C1 segment of cervical spinal cord (tissue), 14 donors: ENCODE measurements around the gene CBX8.

Experiments
- DNase-seq, 14 donors: peaks; one replicate each; lab custom pipeline; 2025; lab: John Stamatoyannopoulos, UW

The CBX8 gene

GRCh38 chr17:79794659-79795511, 2.0 kb downstream of the CBX8 start:
- DNase-seq = no peak

DNA sequence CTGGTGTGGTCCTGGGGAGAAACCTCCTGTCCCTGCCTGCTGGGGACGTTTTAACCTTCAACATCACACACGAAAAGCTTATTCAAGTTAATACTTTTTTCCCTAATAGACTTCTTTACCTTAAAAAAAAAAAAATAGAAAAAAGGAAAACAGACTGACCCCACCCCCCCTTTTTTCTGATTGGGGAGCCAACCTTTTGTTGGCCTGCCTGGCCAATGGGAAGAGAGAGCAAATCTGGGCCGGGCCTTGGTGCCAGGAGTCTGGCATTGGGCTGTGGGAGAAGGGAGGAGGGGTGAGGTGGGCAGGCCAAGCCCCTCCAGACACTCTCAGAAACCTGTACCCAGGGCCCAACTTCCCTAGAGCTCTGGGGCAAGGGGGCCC, 3.0 kb downstream of the CBX8 start:
- DNase-seq = peak in 1 of 14 donors; percentile 7

GRCh38 chr17:79792984-79793923, 3.6 kb downstream of the CBX8 start:
- no peak for DNase-seq

GRCh38 chr17:79792341-79792871, 4.5 kb downstream of the CBX8 start:
- no peak for DNase-seq

DNA sequence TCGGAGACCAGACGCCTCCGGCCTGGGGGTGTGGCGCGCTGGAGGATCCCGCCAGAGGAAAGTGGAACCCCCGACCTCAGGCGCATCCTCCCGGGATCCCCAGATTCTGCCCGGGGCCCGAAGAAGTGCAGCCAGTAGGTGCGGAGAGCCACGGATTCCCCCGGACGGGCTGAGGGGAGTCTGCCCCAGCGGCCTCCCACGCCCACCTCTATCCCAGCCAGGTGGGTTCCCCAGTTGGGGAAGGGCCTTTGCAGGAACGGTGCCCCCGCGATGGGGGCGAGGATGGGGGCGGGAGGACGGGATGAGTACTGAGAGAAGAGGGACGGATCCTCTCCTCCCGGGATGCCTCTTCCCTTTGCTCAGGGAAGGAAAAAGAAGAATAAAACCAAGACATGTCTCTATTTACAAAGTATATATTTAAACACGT, 5.1 kb downstream of the CBX8 start:
- no peak for DNase-seq

DNA sequence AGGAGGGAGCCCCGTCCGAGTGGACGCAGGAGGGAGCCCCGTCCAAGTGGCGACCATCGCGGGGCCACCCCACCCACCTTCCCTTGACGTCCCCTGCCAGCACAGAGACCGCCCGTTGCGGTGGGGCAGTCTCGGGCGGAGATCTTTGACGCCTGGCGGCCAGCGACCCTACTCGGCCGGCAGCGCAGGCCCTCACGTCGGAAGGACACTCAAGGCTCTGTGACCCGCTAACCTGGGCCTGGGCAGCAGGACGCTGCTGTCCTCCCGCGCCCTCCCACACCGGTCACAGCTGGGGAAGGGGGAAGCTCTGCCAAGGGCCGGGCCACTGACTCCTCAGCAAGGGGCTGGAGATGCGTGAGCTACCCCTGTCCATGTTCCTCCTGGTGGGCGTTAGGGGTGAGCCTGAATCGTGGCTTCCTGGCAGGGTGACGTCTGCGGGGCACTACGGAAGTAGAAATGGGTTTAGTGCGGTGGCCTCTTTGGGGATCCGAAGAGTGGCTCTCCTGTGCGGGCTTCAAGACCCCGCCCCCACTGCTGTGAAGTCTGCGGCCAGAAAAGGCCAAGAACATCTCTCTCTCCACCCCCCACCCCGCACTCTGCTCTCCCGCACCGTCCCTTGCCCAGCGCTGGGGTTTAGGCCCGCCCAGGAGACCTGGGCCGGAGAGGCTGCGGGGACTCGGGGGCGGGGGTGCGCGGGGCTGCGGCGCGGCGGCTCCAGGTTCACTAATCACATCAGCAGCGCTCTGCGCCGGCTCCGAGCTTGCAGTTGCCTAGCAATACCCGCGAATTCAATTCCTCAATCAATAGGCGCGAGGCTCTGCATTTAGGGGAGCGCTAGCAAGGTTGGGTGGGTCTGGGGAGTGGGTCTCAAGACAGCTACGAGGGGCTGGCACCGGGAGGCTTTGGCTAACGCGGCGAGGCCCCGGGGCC, 5.8 kb downstream of the CBX8 start:
- DNase-seq = no peak

- peak in 3 of 14 donors; percentile 12 to 53 (median 42) for DNase-seq
Observed at GRCh38 chr17:79789943-79790804, 6.7 kb downstream of the CBX8 start.

GRCh38 chr17:79788989-79789942, 7.6 kb downstream of the CBX8 start:
- DNase-seq = no peak

DNA sequence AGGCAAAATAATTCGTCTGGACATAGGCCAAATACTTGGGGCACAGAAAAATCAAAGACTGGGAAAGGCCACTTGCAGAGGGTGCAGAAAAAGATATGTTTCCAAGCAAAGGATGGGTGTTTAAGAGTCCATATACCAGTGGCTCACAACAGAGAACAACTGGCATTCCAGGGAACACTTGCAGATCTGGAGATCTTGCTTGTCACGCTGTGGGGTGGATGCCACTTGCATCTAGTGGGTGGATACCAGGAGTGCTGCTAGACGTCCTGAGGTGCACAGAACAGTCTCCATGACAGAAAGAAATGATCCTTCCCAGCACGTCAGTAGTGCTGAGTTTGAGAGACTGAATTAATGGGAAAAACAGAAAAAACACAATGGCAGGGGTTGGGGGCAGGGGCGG, 8.4 kb downstream of the CBX8 start:
- no peak for DNase-seq

DNA sequence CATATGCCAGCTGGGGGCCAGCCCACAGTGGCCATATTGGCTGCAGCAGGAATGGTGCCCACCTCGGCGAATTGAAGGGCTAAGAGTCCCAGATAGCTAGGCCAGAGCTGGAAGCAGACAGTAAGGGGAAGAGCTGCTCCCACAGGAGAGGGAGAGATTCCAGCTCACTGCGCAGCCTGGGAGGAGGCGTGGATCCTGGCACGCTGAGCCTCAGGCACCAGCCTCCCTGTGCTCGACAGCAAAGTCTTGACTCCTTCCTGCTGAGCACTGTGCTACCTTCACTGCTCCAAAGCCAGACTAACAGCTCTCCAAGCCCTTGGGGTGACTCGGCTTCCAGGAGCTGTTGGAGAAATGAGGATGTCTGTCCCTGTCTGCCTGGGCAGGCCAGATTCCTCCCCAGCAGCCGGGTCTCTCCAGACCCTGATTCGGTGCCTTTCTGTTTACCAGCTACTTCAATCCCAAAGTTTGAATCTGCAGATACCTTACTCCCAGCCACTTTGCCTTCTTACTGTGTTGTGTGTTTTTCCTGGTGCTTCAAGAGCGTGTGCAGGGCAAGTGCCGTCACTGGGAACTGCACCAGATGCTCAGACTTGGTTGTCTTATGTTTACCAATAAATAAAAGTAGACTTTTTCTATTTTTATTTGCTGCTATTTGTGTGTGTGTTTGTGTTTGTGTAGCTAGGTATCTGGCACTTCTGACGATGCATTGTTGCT, 9.8 kb downstream of the CBX8 start:
- DNase-seq = no peak

GRCh38 chr17:79785900-79786810, 10.7 kb downstream of the CBX8 start:
- DNase-seq = no peak

DNA sequence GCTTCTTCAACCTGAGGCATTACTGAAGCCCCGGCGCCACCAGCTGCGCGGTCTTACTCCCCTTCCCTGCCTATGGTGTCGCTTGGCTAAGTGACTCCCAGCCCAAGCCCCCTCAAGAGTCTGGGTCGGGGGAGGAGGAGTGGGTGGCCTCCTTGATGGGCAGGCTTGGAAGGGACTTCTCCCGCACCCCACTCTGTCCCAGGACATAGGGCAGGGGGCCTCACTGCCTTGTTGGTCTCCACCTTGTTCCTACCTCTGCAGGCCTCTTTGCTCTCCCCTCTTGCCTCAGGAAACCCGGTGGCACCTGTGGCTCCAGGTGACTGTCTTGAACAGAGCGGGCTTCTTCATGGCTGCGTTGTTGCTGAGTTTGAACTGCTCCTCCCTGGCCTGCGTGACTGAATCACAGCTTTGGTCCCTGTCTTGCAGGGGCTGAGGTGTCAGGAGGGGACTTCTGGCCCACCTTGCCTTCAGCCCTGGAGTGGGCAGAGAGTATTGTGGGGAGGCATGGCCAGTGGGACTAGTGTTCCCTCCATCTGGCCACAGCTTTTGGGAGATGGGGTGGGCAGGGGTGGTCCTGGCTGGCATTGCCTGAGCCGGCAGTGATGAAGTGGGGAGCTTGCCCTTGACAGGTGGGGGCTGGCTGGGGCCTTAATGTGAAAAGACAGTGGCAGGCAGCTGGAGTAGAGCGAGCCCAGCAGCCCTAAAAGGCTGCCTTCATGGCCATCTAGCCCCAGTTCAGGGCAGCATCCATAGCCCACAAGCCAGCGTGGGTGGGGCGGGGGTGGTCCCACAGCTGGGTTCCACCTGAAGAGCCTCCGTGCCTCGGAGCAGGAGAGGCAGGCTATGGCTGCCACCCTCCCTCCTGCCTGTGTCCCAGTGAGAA, 11.6 kb downstream of the CBX8 start:
- DNase-seq = no peak

DNA sequence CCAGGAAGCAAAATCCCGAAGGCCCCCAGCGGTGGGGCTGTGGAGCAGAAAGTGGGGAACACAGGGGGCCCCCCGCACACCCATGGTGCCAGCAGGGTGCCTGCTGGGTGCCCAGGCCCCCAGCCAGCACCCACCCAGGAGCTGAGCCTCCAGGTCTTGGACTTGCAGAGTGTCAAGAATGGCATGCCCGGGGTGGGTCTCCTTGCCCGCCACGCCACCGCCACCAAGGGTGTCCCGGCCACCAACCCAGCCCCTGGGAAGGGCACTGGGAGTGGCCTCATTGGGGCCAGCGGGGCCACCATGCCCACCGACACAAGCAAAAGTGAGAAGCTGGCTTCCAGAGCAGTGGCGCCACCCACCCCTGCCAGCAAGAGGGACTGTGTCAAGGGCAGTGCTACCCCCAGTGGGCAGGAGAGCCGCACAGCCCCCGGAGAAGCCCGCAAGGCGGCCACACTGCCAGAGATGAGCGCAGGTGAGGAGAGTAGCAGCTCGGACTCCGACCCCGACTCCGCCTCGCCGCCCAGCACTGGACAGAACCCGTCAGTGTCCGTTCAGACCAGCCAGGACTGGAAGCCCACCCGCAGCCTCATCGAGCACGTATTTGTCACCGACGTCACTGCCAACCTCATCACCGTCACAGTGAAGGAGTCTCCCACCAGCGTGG, 12.4 kb downstream of the CBX8 start:
- DNase-seq = no peak

GRCh38 chr17:79783891-79784290, 13.0 kb downstream of the CBX8 start:
- DNase-seq = no peak

- no peak for DNase-seq
Observed at GRCh38 chr17:79781736-79782575, 14.9 kb downstream of the CBX8 start.
